ENCODE results near the gene MLPH.

GRCh38 chr2:237563816-237564215 is 76.8 kb downstream of the MLPH start:
- TF ChIP-seq POLR2A (IDR thresholded peaks at IDR 0.05) = no peak
- TF ChIP-seq, protein P1, sequence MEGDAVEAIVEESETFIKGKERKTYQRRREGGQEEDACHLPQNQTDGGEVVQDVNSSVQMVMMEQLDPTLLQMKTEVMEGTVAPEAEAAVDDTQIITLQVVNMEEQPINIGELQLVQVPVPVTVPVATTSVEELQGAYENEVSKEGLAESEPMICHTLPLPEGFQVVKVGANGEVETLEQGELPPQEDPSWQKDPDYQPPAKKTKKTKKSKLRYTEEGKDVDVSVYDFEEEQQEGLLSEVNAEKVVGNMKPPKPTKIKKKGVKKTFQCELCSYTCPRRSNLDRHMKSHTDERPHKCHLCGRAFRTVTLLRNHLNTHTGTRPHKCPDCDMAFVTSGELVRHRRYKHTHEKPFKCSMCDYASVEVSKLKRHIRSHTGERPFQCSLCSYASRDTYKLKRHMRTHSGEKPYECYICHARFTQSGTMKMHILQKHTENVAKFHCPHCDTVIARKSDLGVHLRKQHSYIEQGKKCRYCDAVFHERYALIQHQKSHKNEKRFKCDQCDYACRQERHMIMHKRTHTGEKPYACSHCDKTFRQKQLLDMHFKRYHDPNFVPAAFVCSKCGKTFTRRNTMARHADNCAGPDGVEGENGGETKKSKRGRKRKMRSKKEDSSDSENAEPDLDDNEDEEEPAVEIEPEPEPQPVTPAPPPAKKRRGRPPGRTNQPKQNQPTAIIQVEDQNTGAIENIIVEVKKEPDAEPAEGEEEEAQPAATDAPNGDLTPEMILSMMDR (IDR thresholded peaks at IDR 0.05) = no peak
